Mesenchymal stem cell (in vitro differentiated cells and primary cell): ENCODE data around the gene STIMATE.

Experiments used
- DNase-seq: peaks from one replicate; pipeline ENCODE4 v3.0.0-alpha.2; 2013
- H2AFZ ChIP-seq: one replicate; pipeline ENCODE4 v1.6.1; 2013; ENCODE audit warnings: low read depth, mild to moderate bottlenecking, control low read depth, inconsistent platforms, low read length, moderate library complexity
- H2AK5ac ChIP-seq: 2 replicates; pipeline ENCODE4 v1.6.1; 2013; ENCODE audit warnings: low read length, moderate library complexity, mild to moderate bottlenecking, inconsistent platforms; ENCODE audit not compliant: severe bottlenecking
- H2BK120ac ChIP-seq: one replicate; pipeline ENCODE4 v1.6.1; 2013; ENCODE audit warnings: low read depth, mild to moderate bottlenecking, inconsistent platforms, low read length, moderate library complexity
- H2BK12ac ChIP-seq, 2 experiments: one replicate each; pipeline ENCODE4 v1.6.1; 2013; ENCODE audit warnings: inconsistent platforms in 2 of 2, low read length in 2 of 2, mild to moderate bottlenecking in 2 of 2, moderate library complexity in 2 of 2, control low read depth in 1 of 2
- H2BK15ac ChIP-seq: one replicate; pipeline ENCODE4 v1.6.1; 2013; ENCODE audit warnings: mild to moderate bottlenecking, low read depth, inconsistent platforms; ENCODE audit not compliant: poor library complexity, severe bottlenecking
- H2BK5ac ChIP-seq: 2 replicates; pipeline ENCODE4 v1.6.1; 2013; ENCODE audit warnings: low read depth, mild to moderate bottlenecking, low read length, control low read depth, inconsistent platforms; ENCODE audit not compliant: poor library complexity, severe bottlenecking
- H3K14ac ChIP-seq, 2 experiments: one replicate each; pipeline ENCODE4 v1.6.1; 2013; ENCODE audit warnings: inconsistent platforms in 2 of 2, low read length in 2 of 2, control low read depth in 1 of 2, mild to moderate bottlenecking in 1 of 2, moderate library complexity in 1 of 2
- H3K18ac ChIP-seq, 2 experiments: one replicate each; pipeline ENCODE4 v1.6.1; 2013; ENCODE audit warnings: inconsistent platforms in 2 of 2, low read length in 2 of 2, control low read depth in 1 of 2, low read depth in 1 of 2, mild to moderate bottlenecking in 1 of 2
- H3K23ac ChIP-seq, 2 experiments: one replicate each; pipeline ENCODE4 v1.6.1; 2013; ENCODE audit warnings: inconsistent platforms in 2 of 2, low read length in 2 of 2, mild to moderate bottlenecking in 2 of 2, moderate library complexity in 2 of 2, control low read depth in 1 of 2
- H3K27ac ChIP-seq: 2 replicates; pipeline ENCODE4 v1.5.1; 2013; ENCODE audit warnings: mild to moderate bottlenecking, moderate library complexity, low read length, control low read depth, inconsistent platforms; ENCODE audit not compliant: poor library complexity, severe bottlenecking
- H3K27me3 ChIP-seq, 2 experiments: 2 replicates each; pipeline versions ENCODE4 v1.6.1 to v1.7.0; 2013; ENCODE audit warnings: low read length in 2 of 2, mild to moderate bottlenecking in 2 of 2, moderate library complexity in 2 of 2, control low read depth in 1 of 2, inconsistent platforms in 1 of 2; ENCODE audit not compliant: control insufficient read depth in 1 of 2, insufficient read depth in 1 of 2
- H3K36me3 ChIP-seq, 2 experiments: 2 replicates each; pipeline versions ENCODE4 v1.6.1 to v1.7.0; 2013; ENCODE audit warnings: low read length in 2 of 2, control low read depth in 1 of 2, inconsistent platforms in 1 of 2, low read depth in 1 of 2, mild to moderate bottlenecking in 1 of 2; ENCODE audit not compliant: insufficient read depth in 2 of 2, control insufficient read depth in 1 of 2
- H3K4ac ChIP-seq, 2 experiments: one replicate each; pipeline ENCODE4 v1.6.1; 2013; ENCODE audit warnings: inconsistent platforms in 2 of 2, low read length in 2 of 2, mild to moderate bottlenecking in 2 of 2, moderate library complexity in 2 of 2, control low read depth in 1 of 2, low read depth in 1 of 2
- H3K4me1 ChIP-seq: 2 replicates; pipeline ENCODE4 v1.6.1; 2013; ENCODE audit warnings: low read depth, low read length, control low read depth; ENCODE audit not compliant: control insufficient read depth, insufficient read depth
- H3K4me2 ChIP-seq: 2 replicates; pipeline ENCODE4 v1.6.1; 2013; ENCODE audit warnings: low read length, mild to moderate bottlenecking, inconsistent platforms; ENCODE audit not compliant: poor library complexity, severe bottlenecking
- H3K4me3 ChIP-seq, 2 experiments: 2 replicates each; pipeline versions ENCODE4 v1.5.1 to v1.7.0; 2013; ENCODE audit warnings: low read length in 2 of 2, mild to moderate bottlenecking in 2 of 2, control low read depth in 1 of 2, low read depth in 1 of 2; ENCODE audit not compliant: insufficient read depth in 1 of 2
- H3K79me1 ChIP-seq: replicated peaks from 2 replicates; pipeline ENCODE4 v1.6.1; 2013; ENCODE audit warnings: mild to moderate bottlenecking, control low read depth, low read length, inconsistent platforms; ENCODE audit not compliant: poor library complexity, severe bottlenecking
- H3K9ac ChIP-seq: 2 replicates; pipeline ENCODE4 v1.7.0; 2013; ENCODE audit warnings: mild to moderate bottlenecking, low read length, moderate library complexity
- H3K9me3 ChIP-seq: 2 replicates; pipeline ENCODE4 v1.7.0; 2013; ENCODE audit warnings: mild to moderate bottlenecking, low read length; ENCODE audit not compliant: control insufficient read depth
- H4K8ac ChIP-seq: one replicate; pipeline ENCODE4 v1.6.1; 2013; ENCODE audit warnings: inconsistent platforms, mild to moderate bottlenecking, low read length, moderate library complexity
- H4K91ac ChIP-seq: one replicate; pipeline ENCODE4 v1.6.1; 2013; ENCODE audit warnings: mild to moderate bottlenecking, low read length, inconsistent platforms
- WGBS: methylation state at CpG from one replicate; pipeline ENCODE4 v1.1.7; 2013; ENCODE audit warnings: mixed read lengths; 5-methylcytosine and 5-hydroxymethylcytosine counted together

Gene STIMATE

GRCh38 chr3:52847726-52848125 lies 49.6 kb downstream of the STIMATE start:
- Histone ChIP-seq H2BK120ac (no peak overlapping the region), H3K4me3 (no peak overlapping the region), H4K8ac (no peak overlapping the region), H3K9ac (no peak overlapping the region), H3K4me2 (no peak overlapping the region), H2AK5ac (no peak overlapping the region), H3K4ac (no peak overlapping the region), H3K9me3 (no peaks in the 10 kb centered on the region), H3K18ac (no peak overlapping the region), H3K27me3 (no peaks in the 10 kb centered on the region), H2BK15ac (no peak overlapping the region), H3K79me1 (no peaks in the 10 kb centered on the region), H3K27ac (no peak overlapping the region), H4K91ac (no peak overlapping the region), H2AFZ (no peak overlapping the region), H3K14ac (no peak overlapping the region), H3K4me1 (peaks cover 1% of the 10 kb centered on the region), H3K23ac (no peak overlapping the region), H2BK5ac (no peak overlapping the region), H2BK12ac (no peak overlapping the region), H3K36me3 (peaks cover 42 to 54% of the 10 kb centered on the region in 2 experiments)
- WGBS, result 98% methylated on average over 6 of the region's 7 CpGs
- no peak for DNase-seq

DNA sequence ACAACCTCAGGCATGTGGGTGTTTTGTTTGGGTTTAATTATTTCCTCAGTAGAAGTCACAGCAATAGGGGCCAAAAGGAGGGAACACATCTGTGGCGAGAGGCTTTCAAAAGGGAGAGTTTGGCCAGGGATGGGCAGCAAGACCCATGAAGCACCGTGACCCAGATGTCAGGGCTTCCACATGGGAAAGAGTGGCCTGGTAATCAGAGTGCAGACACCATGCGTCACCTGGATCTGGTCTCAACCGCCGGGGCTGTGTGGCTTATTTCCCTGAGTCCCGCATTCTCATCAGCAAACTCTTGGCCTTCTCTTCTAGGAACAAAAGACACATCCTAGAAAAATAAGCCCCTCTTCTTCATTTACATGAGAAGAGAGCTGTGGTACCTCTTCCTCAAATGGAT lies 50.1 kb downstream of the STIMATE start:
- Histone ChIP-seq H2BK120ac (no peak overlapping the region), H3K4ac (no peak overlapping the region), H3K4me2 (no peak overlapping the region), H3K9ac (no peak overlapping the region), H3K27ac (no peak overlapping the region), H2BK12ac (no peak overlapping the region), H4K8ac (no peak overlapping the region), H3K18ac (no peak overlapping the region), H2BK5ac (no peak overlapping the region), H3K4me3 (no peak overlapping the region), H3K36me3 (peaks cover 45 to 54% of the 10 kb centered on the region in 2 experiments), H3K79me1 (no peaks in the 10 kb centered on the region), H2BK15ac (no peak overlapping the region), H3K23ac (no peak overlapping the region), H2AFZ (no peak overlapping the region), H4K91ac (no peak overlapping the region), H3K14ac (no peak overlapping the region), H3K4me1 (peaks cover 1% of the 10 kb centered on the region), H3K27me3 (no peaks in the 10 kb centered on the region), H2AK5ac (no peak overlapping the region), H3K9me3 (no peaks in the 10 kb centered on the region)
- WGBS, result 100% methylated on average over 6 of the region's 6 CpGs
- DNase-seq, result no peak

- Histone ChIP-seq H3K23ac (no peak overlapping the region), H2BK120ac (no peak overlapping the region), H3K4me2 (no peak overlapping the region), H3K79me1 (no peaks in the 10 kb centered on the region), H2BK15ac (no peak overlapping the region), H3K4ac (no peak overlapping the region), H3K4me1 (peaks cover 4% of the 10 kb centered on the region), H3K27me3 (no peaks in the 10 kb centered on the region), H4K91ac (no peak overlapping the region), H4K8ac (no peak overlapping the region), H2AK5ac (no peak overlapping the region), H3K36me3 (peaks cover 47 to 54% of the 10 kb centered on the region in 2 experiments), H3K9ac (no peak overlapping the region), H2BK12ac (no peak overlapping the region), H2AFZ (no peak overlapping the region), H3K18ac (no peak overlapping the region), H3K14ac (no peak overlapping the region), H3K27ac (no peak overlapping the region), H3K4me3 (no peak overlapping the region), H2BK5ac (no peak overlapping the region), H3K9me3 (no peaks in the 10 kb centered on the region)
- DNase-seq, result no peak
- WGBS, result 79% methylated on average over 14 of the region's 15 CpGs
These were observed 50.8 kb downstream of the STIMATE start for GRCh38 chr3:52846432-52846965.

- peaks cover 44 to 55% of the 10 kb centered on the region in 2 experiments for H3K36me3 ChIP-seq
- no peak overlapping the region for H2BK15ac ChIP-seq
- no peak overlapping the region for H3K4me2 ChIP-seq
- no peak overlapping the region for H2AFZ ChIP-seq
- H2BK120ac ChIP-seq, result no peak overlapping the region
- H3K79me1 ChIP-seq, result no peaks in the 10 kb centered on the region
- H4K91ac ChIP-seq, result no peak overlapping the region
- 84% methylated on average over 6 of the region's 7 CpGs for WGBS
- H2BK12ac ChIP-seq, result no peak overlapping the region
- H3K14ac ChIP-seq, result no peak overlapping the region
- no peak overlapping the region for H3K4ac ChIP-seq
- no peak overlapping the region for H3K27ac ChIP-seq
- H3K18ac ChIP-seq, result no peak overlapping the region
- DNase-seq, result no peak
- no peak overlapping the region for H3K4me3 ChIP-seq
- peak overlapping the region in 1 of 2 experiments; percentile 27 for H3K23ac ChIP-seq
- no peak overlapping the region for H4K8ac ChIP-seq
- no peaks in the 10 kb centered on the region for H3K9me3 ChIP-seq
- no peak overlapping the region for H2BK5ac ChIP-seq
- H2AK5ac ChIP-seq, result no peak overlapping the region
- peaks cover 10% of the 10 kb centered on the region for H3K4me1 ChIP-seq
- H3K9ac ChIP-seq, result peak overlapping the region; percentile 17
- H3K27me3 ChIP-seq, result no peaks in the 10 kb centered on the region
These were observed 51.5 kb downstream of the STIMATE start for GRCh38 chr3:52845691-52846431.
